Neutrophil (primary cell): Measurements from ENCODE around the gene HBA1.

ENCODE experiments used
- H3K27ac ChIP-seq: fragments of 200-600 bp; sonication (generic); 2 replicates; pipeline ENCODE4 v1.5.1; 2016; ENCODE audit warnings: mild to moderate bottlenecking, moderate library complexity
- H3K27me3 ChIP-seq: fragments of 200-600 bp; sonication (generic); 2 replicates; pipeline ENCODE4 v1.6.0; 2016; ENCODE audit warnings: mild to moderate bottlenecking
- H3K36me3 ChIP-seq: fragments of 200-600 bp; sonication (generic); 2 replicates; pipeline ENCODE4 v1.5.1; 2017
- H3K4me1 ChIP-seq, 2 experiments: fragments of 200-600 bp in 1 of 2; sonication (generic) in 1 of 2; 1 replicate in 1 of 2; 2 replicates in 1 of 2; pipeline versions ENCODE4 v1.5.1 to v1.6.1; 2013 to 2016; ENCODE audit warnings: low read depth in 1 of 2, low read length in 1 of 2, mild to moderate bottlenecking in 1 of 2, moderate library complexity in 1 of 2; ENCODE audit not compliant: control insufficient read depth in 1 of 2, insufficient read depth in 1 of 2
- H3K4me3 ChIP-seq, 2 experiments: fragments of 200-600 bp in 1 of 2; sonication (generic) in 1 of 2; 1 replicate in 1 of 2; 2 replicates in 1 of 2; pipeline ENCODE4 v1.5.1; 2013 to 2016; ENCODE audit warnings: low read depth in 1 of 2, low read length in 1 of 2, mild to moderate bottlenecking in 1 of 2, moderate library complexity in 1 of 2
- H3K9me3 ChIP-seq: fragments of 200-600 bp; sonication (generic); 2 replicates; pipeline ENCODE4 v1.5.1; 2016
- CTCF ChIP-seq: fragments of 200-600 bp; sonication (generic); IDR thresholded peaks from 2 replicates; pipeline ENCODE4 v1.5.1; 2016; ENCODE audit warnings: antibody characterized with exemption

The HBA1 gene

DNA sequence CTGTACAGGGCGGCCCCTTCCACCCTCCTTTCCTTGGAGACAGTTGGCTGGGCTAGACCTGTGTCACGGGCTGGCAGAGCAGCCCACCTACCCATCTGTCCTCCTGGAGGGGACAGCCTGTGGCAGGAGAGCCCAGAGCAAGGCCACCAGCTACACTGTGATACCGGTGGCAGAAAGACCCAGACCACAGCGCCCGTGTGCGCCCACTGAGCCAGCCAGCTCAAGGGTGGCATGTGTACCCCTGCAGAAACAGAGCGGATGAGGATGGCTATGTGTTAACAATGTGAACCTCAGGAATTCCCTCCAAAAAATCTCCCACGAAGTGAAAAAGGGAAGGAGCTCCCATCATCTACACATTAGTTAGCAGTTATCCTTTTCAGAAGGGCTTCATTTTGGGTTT lies 10.8 kb downstream of the HBA1 start:
- Histone ChIP-seq H3K4me3 (no peak overlapping the region), H3K9me3 (no peaks in the 10 kb centered on the region), H3K36me3 (peaks cover 66% of the 10 kb centered on the region), H3K4me1 (no peaks in the 10 kb centered on the region), H3K27me3 (no peaks in the 10 kb centered on the region), H3K27ac (no peak overlapping the region)
- TF ChIP-seq CTCF, result no peak

DNA sequence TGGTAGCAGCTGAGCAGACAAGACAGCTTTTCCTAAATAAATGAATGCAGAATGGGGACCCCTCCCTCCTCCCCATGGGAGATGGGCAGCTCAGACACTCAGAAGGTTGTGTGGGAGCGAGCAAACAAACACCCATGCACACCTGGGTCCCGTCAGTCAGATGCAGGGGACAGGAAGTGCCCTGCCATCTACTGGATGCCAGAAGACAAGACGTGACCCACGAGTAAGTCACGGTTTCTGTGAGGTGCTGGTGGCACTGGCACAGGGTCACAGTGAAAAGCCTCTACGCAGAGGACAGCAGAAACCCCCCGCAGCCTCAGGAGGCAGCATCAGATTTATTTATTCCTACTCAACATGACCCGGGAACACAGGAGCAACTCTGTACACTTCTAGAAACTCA lies 12.2 kb downstream of the HBA1 start:
- TF ChIP-seq CTCF, result no peak
- H3K9me3 ChIP-seq, result no peaks in the 10 kb centered on the region
- no peaks in the 10 kb centered on the region for H3K4me1 ChIP-seq
- H3K4me3 ChIP-seq, result no peak overlapping the region
- H3K36me3 ChIP-seq, result peaks cover 78% of the 10 kb centered on the region
- no peak overlapping the region for H3K27ac ChIP-seq
- H3K27me3 ChIP-seq, result no peaks in the 10 kb centered on the region

GRCh38 chr16:189604-190186 lies 13.2 kb downstream of the HBA1 start:
- peaks cover 85% of the 10 kb centered on the region for H3K36me3 ChIP-seq
- TF ChIP-seq CTCF, result no peak
- H3K27me3 ChIP-seq, result no peaks in the 10 kb centered on the region
- no peaks in the 10 kb centered on the region for H3K4me1 ChIP-seq
- H3K4me3 ChIP-seq, result no peak overlapping the region
- H3K27ac ChIP-seq, result no peak overlapping the region
- no peaks in the 10 kb centered on the region for H3K9me3 ChIP-seq

- H3K4me3 ChIP-seq, result no peak overlapping the region
- peaks cover 95% of the 10 kb centered on the region for H3K36me3 ChIP-seq
- H3K9me3 ChIP-seq, result no peaks in the 10 kb centered on the region
- no peak overlapping the region for H3K27ac ChIP-seq
- no peaks in the 10 kb centered on the region for H3K27me3 ChIP-seq
- H3K4me1 ChIP-seq, result no peaks in the 10 kb centered on the region
- TF ChIP-seq CTCF, result no peak
Observed at GRCh38 chr16:191831-192230, 15.4 kb downstream of the HBA1 start.

DNA sequence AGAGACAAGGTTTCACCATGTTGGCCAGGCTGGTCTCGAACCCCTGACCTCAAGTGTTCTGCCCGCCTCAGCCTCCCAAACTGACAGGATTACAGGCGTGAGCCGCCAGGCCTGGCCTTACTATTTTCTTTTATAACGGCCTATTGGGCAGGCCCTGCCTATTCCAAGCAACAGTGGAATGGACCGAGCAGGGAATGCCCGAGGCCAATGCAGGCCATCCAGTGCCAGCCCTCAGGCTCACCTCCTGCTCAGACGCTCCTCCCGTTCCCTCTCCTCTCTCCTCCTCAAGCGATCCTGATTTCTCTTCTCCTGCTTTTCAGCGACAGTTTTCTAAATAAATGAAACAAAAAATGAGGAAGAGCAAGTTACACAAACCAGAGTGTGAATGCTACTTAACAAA lies 16.2 kb downstream of the HBA1 start:
- H3K4me3 ChIP-seq, result no peak overlapping the region
- TF ChIP-seq CTCF, result no peak
- no peaks in the 10 kb centered on the region for H3K4me1 ChIP-seq
- H3K9me3 ChIP-seq, result no peaks in the 10 kb centered on the region
- peaks cover 96% of the 10 kb centered on the region for H3K36me3 ChIP-seq
- no peaks in the 10 kb centered on the region for H3K27me3 ChIP-seq
- H3K27ac ChIP-seq, result no peak overlapping the region

GRCh38 chr16:193441-193840 lies 17.0 kb downstream of the HBA1 start:
- Histone ChIP-seq H3K27me3 (no peaks in the 10 kb centered on the region), H3K9me3 (no peaks in the 10 kb centered on the region), H3K36me3 (peaks cover 97% of the 10 kb centered on the region), H3K4me1 (no peaks in the 10 kb centered on the region), H3K27ac (no peak overlapping the region), H3K4me3 (no peak overlapping the region)
- TF ChIP-seq CTCF, result no peak
